Trophoblast cell (in vitro differentiated cells and primary cell): Measurements from ENCODE around the gene PRLH.

Source experiments
- DNase-seq, 2 donors: peaks; one replicate each; pipeline ENCODE4 v3.0.0-alpha.2; 2016
- H2AFZ ChIP-seq: 2 replicates; pipeline ENCODE4 v1.6.1; 2013; ENCODE audit warnings: low read length, moderate library complexity, mild to moderate bottlenecking; ENCODE audit not compliant: insufficient read depth, poor library complexity
- H2AK5ac ChIP-seq: 2 replicates; pipeline ENCODE4 v1.6.1; 2013; ENCODE audit warnings: mild to moderate bottlenecking, low read length
- H2BK120ac ChIP-seq: 2 replicates; pipeline ENCODE4 v1.6.1; 2013; ENCODE audit warnings: low read length, mild to moderate bottlenecking, moderate library complexity; ENCODE audit not compliant: insufficient read depth, poor library complexity
- H2BK12ac ChIP-seq: 2 replicates; pipeline ENCODE4 v1.6.1; 2013; ENCODE audit warnings: mild to moderate bottlenecking, low read length, moderate library complexity
- H2BK5ac ChIP-seq: 2 replicates; pipeline ENCODE4 v1.6.1; 2013; ENCODE audit warnings: low read length, low read depth, moderate library complexity, mild to moderate bottlenecking; ENCODE audit not compliant: poor library complexity
- H3K14ac ChIP-seq: 2 replicates; pipeline ENCODE4 v1.6.1; 2013; ENCODE audit warnings: mild to moderate bottlenecking, low read length
- H3K18ac ChIP-seq: 2 replicates; pipeline ENCODE4 v1.6.1; 2013; ENCODE audit warnings: mild to moderate bottlenecking, low read length
- H3K23ac ChIP-seq: 2 replicates; pipeline ENCODE4 v1.6.1; 2013; ENCODE audit warnings: low read length
- H3K27ac ChIP-seq: 2 replicates; pipeline ENCODE4 v1.5.1; 2013; ENCODE audit warnings: low read depth, mild to moderate bottlenecking, inconsistent platforms, low read length, moderate library complexity
- H3K27me3 ChIP-seq: 2 replicates; pipeline ENCODE4 v1.6.1; 2013; ENCODE audit warnings: inconsistent platforms, mild to moderate bottlenecking, low read length, moderate library complexity; ENCODE audit not compliant: insufficient read depth
- H3K36me3 ChIP-seq, 2 experiments: 1 replicate in 1 of 2; 2 replicates in 1 of 2; pipeline ENCODE4 v1.6.1; 2013; ENCODE audit warnings: low read length in 2 of 2, mild to moderate bottlenecking in 2 of 2, moderate library complexity in 1 of 2; ENCODE audit not compliant: insufficient read depth in 2 of 2, control insufficient read depth in 1 of 2
- H3K4ac ChIP-seq: 2 replicates; pipeline ENCODE4 v1.6.1; 2013; ENCODE audit warnings: low read depth, mild to moderate bottlenecking, low read length, moderate library complexity
- H3K4me1 ChIP-seq, 2 experiments: 1 replicate in 1 of 2; 2 replicates in 1 of 2; pipeline ENCODE4 v1.6.1; 2013; ENCODE audit warnings: low read length in 2 of 2, mild to moderate bottlenecking in 2 of 2, moderate library complexity in 1 of 2; ENCODE audit not compliant: insufficient read depth in 2 of 2, control insufficient read depth in 1 of 2
- H3K4me2 ChIP-seq: 2 replicates; pipeline ENCODE4 v1.6.1; 2013; ENCODE audit warnings: inconsistent platforms, mild to moderate bottlenecking, low read length, moderate library complexity
- H3K4me3 ChIP-seq: 2 replicates; pipeline ENCODE4 v1.5.1; 2013; ENCODE audit warnings: mild to moderate bottlenecking, low read depth, low read length, inconsistent platforms
- H3K79me1 ChIP-seq: one replicate; pipeline ENCODE4 v1.6.1; 2013; ENCODE audit warnings: low read length
- H3K79me2 ChIP-seq: 2 replicates; pipeline ENCODE4 v1.6.1; 2013; ENCODE audit warnings: low read length, mild to moderate bottlenecking; ENCODE audit not compliant: control insufficient read depth, insufficient read depth, poor library complexity
- H3K9ac ChIP-seq: 2 replicates; pipeline ENCODE4 v1.6.1; 2013; ENCODE audit warnings: mild to moderate bottlenecking, low read length
- H3K9me3 ChIP-seq: 2 replicates; pipeline ENCODE4 v1.6.1; 2013; ENCODE audit warnings: low read depth, mild to moderate bottlenecking, control low read depth, inconsistent platforms, low read length; ENCODE audit not compliant: insufficient read depth
- H4K12ac ChIP-seq: 2 replicates; pipeline ENCODE4 v1.6.1; 2013; ENCODE audit warnings: low read depth, mild to moderate bottlenecking, low read length, moderate library complexity
- H4K8ac ChIP-seq: 2 replicates; pipeline ENCODE4 v1.6.1; 2013; ENCODE audit warnings: low read depth, mild to moderate bottlenecking, low read length, moderate library complexity
- H4K91ac ChIP-seq: one replicate; pipeline ENCODE4 v1.6.1; 2013; ENCODE audit warnings: low read depth, mild to moderate bottlenecking, low read length, moderate library complexity
- WGBS: extraction: QIAGEN DNeasy Blood & Tissue Kit; methylation state at CpG from one replicate; pipeline ENCODE4 v1.1.7; 2013; ENCODE audit warnings: missing lambda C conversion rate; ENCODE audit not compliant: insufficient read length, insufficient coverage; ENCODE audit errors: extremely low coverage; 5-methylcytosine and 5-hydroxymethylcytosine counted together

PRLH gene

DNA sequence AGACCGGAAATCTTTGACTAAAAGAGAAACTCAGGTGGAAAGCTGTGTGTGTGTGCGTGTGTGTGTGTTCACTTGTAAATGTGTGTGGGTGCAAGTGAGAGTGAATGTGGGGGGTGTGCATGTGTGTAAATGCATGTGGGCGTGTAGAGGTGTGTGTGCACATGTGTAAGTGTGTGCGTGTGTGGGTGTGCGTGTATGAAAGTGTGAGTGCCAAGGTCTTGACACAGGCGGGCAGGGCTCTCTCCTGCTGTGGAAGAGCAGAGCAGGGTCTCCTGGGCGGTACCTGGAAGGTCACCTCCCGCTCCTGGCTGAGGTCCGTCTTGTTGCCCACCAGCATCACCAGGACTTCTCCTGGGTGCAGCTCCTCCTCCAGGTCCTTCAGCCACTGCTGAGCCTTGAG, 10.6 kb downstream of the PRLH start:
- H3K23ac ChIP-seq: no peak overlapping the region
- WGBS: no CpG with 5 or more reads among the region's 9 CpGs

DNA sequence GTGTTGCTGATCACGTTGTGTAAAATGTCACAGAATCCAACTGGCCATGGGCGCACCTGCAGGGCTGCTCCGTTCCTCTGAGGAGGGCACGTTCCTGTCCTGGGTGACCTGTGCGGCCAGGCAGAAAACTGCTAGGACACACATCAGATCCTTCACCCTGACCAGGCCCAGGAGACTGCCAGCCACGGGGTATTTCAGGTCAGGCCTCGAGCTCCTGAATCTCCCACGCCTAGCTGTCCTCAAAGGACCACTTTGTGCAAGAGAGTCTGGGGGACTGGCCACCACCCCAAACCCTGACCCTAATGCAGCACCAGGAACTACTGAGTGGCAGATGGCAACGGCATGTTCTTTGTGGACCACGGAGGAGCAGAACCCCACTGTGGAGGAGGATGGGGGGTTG, 11.1 kb downstream of the PRLH start:
- H3K79me1 ChIP-seq: peaks cover 2% of the 10 kb centered on the region
- no peak overlapping the region for H3K4me3 ChIP-seq
- H2BK5ac ChIP-seq: no peak overlapping the region
- no peak overlapping the region for H4K91ac ChIP-seq
- no peak overlapping the region for H2BK12ac ChIP-seq
- H3K23ac ChIP-seq: no peak overlapping the region
- no peak overlapping the region for H3K18ac ChIP-seq
- H2AFZ ChIP-seq: no peak overlapping the region
- H2BK120ac ChIP-seq: no peak overlapping the region
- H4K12ac ChIP-seq: no peak overlapping the region
- no peak overlapping the region for H2AK5ac ChIP-seq
- H4K8ac ChIP-seq: no peak overlapping the region
- H3K14ac ChIP-seq: no peak overlapping the region
- peaks cover 15% of the 10 kb centered on the region in 2 experiments for H3K4me1 ChIP-seq
- peaks cover 2% of the 10 kb centered on the region in 2 experiments for H3K36me3 ChIP-seq
- H3K4ac ChIP-seq: no peak overlapping the region
- DNase-seq: no peak
- H3K9ac ChIP-seq: no peak overlapping the region
- no peaks in the 10 kb centered on the region for H3K27me3 ChIP-seq
- no CpG with 5 or more reads among the region's 10 CpGs for WGBS
- H3K27ac ChIP-seq: no peak overlapping the region
- no peaks in the 10 kb centered on the region for H3K9me3 ChIP-seq
- H3K4me2 ChIP-seq: no peak overlapping the region
- H3K79me2 ChIP-seq: no peaks in the 10 kb centered on the region

More for the DNA sequence above, 10.6 kb downstream of the PRLH start:
- Histone ChIP-seq H3K4me2 (no peak overlapping the region), H2AK5ac (no peak overlapping the region), H3K14ac (no peak overlapping the region), H3K9ac (no peak overlapping the region), H3K36me3 (peaks cover 2% of the 10 kb centered on the region in 2 experiments), H3K79me1 (peaks cover 2% of the 10 kb centered on the region), H3K18ac (no peak overlapping the region), H4K8ac (no peak overlapping the region), H4K91ac (no peak overlapping the region), H3K27me3 (no peaks in the 10 kb centered on the region), H3K4ac (no peak overlapping the region), H2BK120ac (no peak overlapping the region), H4K12ac (no peak overlapping the region), H2BK12ac (no peak overlapping the region), H2BK5ac (no peak overlapping the region), H2AFZ (no peak overlapping the region), H3K4me3 (no peak overlapping the region), H3K4me1 (peaks cover 12 to 14% of the 10 kb centered on the region in 2 experiments), H3K27ac (no peak overlapping the region), H3K79me2 (no peaks in the 10 kb centered on the region), H3K9me3 (no peaks in the 10 kb centered on the region)
- DNase-seq: no peak

DNA sequence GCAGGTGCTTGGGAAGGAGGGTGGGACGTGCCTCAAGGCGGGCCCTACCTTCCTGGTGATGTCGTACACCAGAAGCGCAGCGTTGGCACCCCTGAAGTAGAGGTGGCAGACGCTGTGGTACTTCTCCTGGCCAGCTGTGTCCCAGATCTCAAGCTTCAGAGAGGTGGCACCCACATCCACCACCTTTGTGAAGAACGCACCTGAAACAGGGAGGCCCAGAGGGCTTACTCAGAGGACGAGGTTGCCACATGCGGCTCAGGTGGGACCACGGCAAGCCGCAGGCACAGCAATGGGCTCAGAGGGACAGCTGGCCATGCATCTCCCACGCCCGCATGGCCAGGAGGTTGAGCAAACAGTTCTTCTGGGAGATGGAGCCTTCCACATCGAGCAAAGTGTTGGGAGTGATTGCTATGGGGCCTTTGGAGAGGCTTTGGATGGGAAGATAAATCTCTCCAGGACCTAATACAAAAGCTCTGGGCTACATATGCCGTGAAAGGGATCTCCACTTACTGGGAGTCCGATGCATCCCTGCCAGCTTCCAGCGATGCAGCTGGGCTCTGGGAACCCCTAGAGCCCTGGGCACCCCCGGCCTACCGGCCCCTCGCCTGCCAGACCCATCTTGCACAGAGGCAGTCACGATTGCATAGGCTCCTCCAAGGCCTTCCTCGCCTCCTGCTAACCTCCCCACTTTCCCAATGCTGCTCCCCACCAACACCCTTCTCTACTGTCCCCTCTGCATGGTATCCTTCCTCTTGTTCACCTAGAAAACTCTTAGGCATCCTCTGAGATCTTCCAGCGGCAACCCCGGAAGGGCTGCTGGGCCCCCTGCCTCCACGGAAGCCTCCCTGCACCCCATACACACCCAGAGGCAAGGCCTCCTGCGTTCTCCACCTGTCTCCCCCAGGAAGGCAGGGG, 11.8 kb downstream of the PRLH start:
- no peak overlapping the region for H4K8ac ChIP-seq
- no peak overlapping the region for H3K23ac ChIP-seq
- DNase-seq: no peak
- H3K14ac ChIP-seq: no peak overlapping the region
- peaks cover 12% of the 10 kb centered on the region in 2 experiments for H3K4me1 ChIP-seq
- H4K12ac ChIP-seq: no peak overlapping the region
- H4K91ac ChIP-seq: no peak overlapping the region
- H3K4me3 ChIP-seq: no peak overlapping the region
- no CpG with 5 or more reads among the region's 26 CpGs for WGBS
- H3K27ac ChIP-seq: no peak overlapping the region
- H2BK12ac ChIP-seq: no peak overlapping the region
- no peaks in the 10 kb centered on the region for H3K27me3 ChIP-seq
- H3K36me3 ChIP-seq: peaks cover 2% of the 10 kb centered on the region in 2 experiments
- no peak overlapping the region for H2AFZ ChIP-seq
- no peak overlapping the region for H3K4ac ChIP-seq
- peaks cover 2% of the 10 kb centered on the region for H3K79me1 ChIP-seq
- H3K4me2 ChIP-seq: no peak overlapping the region
- H3K79me2 ChIP-seq: no peaks in the 10 kb centered on the region
- no peak overlapping the region for H2BK120ac ChIP-seq
- no peak overlapping the region for H2BK5ac ChIP-seq
- no peak overlapping the region for H3K18ac ChIP-seq
- no peaks in the 10 kb centered on the region for H3K9me3 ChIP-seq
- H3K9ac ChIP-seq: no peak overlapping the region
- H2AK5ac ChIP-seq: no peak overlapping the region

DNA sequence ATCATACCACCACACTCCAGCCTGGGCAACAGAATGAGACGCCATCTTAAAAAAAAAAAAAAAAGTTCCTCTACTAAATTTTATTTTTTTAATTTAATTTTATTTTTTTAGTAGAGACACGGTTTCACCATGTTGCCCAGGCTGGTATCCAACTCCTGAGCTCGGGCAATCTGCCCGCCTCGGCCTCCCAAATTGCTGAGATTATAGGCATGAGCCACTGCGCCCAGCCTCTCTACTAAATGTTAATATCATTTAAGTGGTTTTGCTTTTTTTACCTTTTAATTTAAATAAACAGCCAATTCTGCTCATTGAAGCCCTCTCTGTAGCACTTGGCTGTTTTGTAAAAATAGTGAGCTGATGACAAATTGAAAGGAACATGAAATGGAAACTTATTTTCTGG, 15.0 kb downstream of the PRLH start:
- Histone ChIP-seq H3K9ac (no peak overlapping the region), H3K4ac (no peak overlapping the region), H3K36me3 (peaks cover 2% of the 10 kb centered on the region in 2 experiments), H3K27me3 (no peaks in the 10 kb centered on the region), H2BK5ac (no peak overlapping the region), H3K4me1 (peaks cover 6 to 14% of the 10 kb centered on the region in 2 experiments), H2AK5ac (no peak overlapping the region), H3K14ac (no peak overlapping the region), H4K91ac (no peak overlapping the region), H2AFZ (no peak overlapping the region), H3K4me3 (no peak overlapping the region), H2BK120ac (no peak overlapping the region), H4K12ac (no peak overlapping the region), H3K4me2 (no peak overlapping the region), H3K23ac (no peak overlapping the region), H3K79me1 (no peaks in the 10 kb centered on the region), H3K27ac (no peak overlapping the region), H4K8ac (no peak overlapping the region), H3K79me2 (no peaks in the 10 kb centered on the region), H3K9me3 (no peaks in the 10 kb centered on the region), H3K18ac (no peak overlapping the region), H2BK12ac (no peak overlapping the region)
- no peak for DNase-seq
- WGBS: no CpG with 5 or more reads among the region's 6 CpGs
